T-helper 2 cell treated with Interferon-gamma antibody and Interleukin-4, amounts not matched to agents 5 μg/mL and 100 μg/mL, for 36 hours (primary cell): Measurements from ENCODE around the gene GARIN5A.

Source experiments
- DNase-seq: peaks from one replicate; pipeline ENCODE4 v3.0.0; 2021; ENCODE audit warnings: low spot score
- H3K27ac Mint-ChIP-seq: one replicate; pipeline ENCODE4 v1.8.0; 2021; ENCODE audit warnings: mild to moderate bottlenecking, mixed read lengths
- H3K27me3 Mint-ChIP-seq: one replicate; pipeline ENCODE4 v1.8.0; 2021; ENCODE audit warnings: low read depth, mixed read lengths
- H3K36me3 Mint-ChIP-seq: one replicate; pipeline ENCODE4 v1.8.0; 2021; ENCODE audit warnings: low read depth, mixed read lengths
- H3K4me1 Mint-ChIP-seq: one replicate; pipeline ENCODE4 v1.8.0; 2021; ENCODE audit warnings: low read depth, mixed read lengths
- H3K4me3 Mint-ChIP-seq: one replicate; pipeline ENCODE4 v1.8.0; 2022; ENCODE audit warnings: mild to moderate bottlenecking, moderate library complexity, mixed read lengths
- H3K9me3 Mint-ChIP-seq: one replicate; pipeline ENCODE4 v1.8.0; 2021; ENCODE audit warnings: mixed read lengths

Gene GARIN5A

DNA sequence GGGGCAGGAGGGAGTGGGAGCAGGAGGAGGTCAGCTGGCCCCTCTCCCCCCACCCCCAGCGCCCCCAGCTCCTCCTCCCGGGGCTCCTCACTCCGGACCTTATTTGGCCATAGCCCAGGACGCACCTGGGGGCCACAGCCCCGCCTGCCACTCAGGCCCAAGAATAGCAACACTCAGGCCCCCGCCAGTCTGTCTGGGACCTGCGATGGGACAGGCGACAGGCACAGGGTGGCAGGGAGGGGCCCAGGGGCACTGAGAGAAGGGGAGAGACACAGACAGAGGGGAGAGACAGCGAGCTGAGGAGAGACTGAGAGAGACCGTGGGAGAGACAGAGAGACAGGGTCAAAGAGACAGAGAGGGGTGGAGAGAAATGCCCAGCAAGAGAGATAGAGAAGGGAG is 24.1 kb upstream of the GARIN5A start:
- no peak overlapping the region for H3K4me3 Mint-ChIP-seq
- no peaks in the 10 kb centered on the region for H3K4me1 Mint-ChIP-seq
- H3K9me3 Mint-ChIP-seq, result no peaks in the 10 kb centered on the region
- H3K27ac Mint-ChIP-seq, result no peak overlapping the region
- no peaks in the 10 kb centered on the region for H3K27me3 Mint-ChIP-seq
- no peak for DNase-seq
- H3K36me3 Mint-ChIP-seq, result no peaks in the 10 kb centered on the region

DNA sequence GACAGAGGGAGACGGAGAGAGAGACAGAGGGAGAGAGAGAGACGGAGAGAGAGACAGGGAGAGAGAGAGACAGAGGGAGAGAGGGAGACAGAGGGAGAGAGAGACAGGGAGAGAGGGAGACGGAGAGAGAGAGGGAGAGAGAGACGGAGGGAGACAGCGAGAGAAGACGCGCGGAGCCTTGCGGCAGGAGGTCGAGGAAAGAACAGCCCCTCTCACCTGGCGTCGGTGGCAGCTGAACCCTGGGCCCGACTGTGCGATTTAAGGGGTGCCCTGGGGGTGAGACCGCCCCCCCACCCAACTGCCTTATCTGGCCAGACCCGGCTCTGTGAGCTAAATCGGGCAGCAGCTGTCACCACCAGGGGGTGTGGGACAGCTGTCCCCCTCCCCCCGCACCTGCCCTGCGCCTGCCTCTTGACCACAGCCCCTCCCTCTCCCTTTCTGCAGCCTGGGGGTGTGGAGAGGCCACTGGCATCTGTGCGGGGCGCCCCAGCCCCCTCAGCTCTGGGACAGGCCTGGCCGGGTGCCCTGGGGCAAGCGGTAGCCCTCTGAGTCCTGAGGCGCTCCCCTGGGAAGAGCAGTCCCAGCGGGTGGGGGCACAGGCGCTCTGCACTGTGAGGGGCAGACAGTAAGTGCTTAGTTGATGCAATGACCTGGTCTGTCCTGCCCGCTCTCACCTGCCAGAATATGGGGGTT is 23.6 kb upstream of the GARIN5A start:
- no peaks in the 10 kb centered on the region for H3K4me1 Mint-ChIP-seq
- DNase-seq, result no peak
- H3K27me3 Mint-ChIP-seq, result no peaks in the 10 kb centered on the region
- no peaks in the 10 kb centered on the region for H3K9me3 Mint-ChIP-seq
- no peak overlapping the region for H3K27ac Mint-ChIP-seq
- no peaks in the 10 kb centered on the region for H3K36me3 Mint-ChIP-seq
- H3K4me3 Mint-ChIP-seq, result no peak overlapping the region

DNA sequence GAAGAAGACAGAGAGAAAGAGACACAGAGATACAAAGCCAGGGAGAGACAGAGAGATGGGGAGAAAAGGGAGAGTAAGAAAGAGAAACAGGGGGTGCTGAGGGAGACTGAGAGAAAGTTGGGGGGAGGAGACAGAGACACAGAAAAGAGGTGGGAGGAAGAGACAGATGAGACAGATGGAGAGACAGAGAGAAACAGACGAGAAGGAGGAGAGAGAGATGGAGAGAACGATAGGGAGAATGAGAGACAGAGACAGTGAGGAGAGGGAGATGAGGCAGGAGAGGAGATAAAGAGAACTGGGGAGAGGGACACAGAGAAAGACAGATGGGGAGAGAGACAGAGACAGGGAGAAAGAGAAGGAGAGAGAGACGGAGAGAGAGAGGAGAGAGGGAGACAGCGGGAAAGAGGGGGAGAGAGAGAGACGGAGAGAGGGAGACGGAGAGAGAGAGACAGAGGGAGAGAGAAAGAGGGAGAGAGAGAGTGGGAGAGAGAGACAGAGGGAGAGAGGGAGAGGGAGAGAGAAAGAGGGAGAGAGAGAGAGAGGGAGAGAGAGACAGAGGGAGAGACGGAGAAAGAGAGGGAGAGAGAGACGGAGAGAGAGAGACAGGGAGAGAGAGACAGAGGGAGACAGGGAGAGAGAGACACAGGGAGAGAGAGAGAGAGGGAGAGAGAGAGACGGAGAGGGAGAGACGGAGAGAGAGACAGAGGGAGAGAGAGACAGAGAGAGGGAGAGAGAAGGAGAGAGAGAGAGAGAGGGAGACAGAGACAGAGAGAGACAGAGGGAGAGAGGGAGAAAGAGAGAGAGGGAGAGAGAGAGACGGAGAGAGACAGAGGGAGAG is 21.8 kb upstream of the GARIN5A start:
- Mint-ChIP-seq H3K36me3 (no peaks in the 10 kb centered on the region), H3K27ac (no peak overlapping the region), H3K4me1 (no peaks in the 10 kb centered on the region), H3K4me3 (no peak overlapping the region), H3K27me3 (no peaks in the 10 kb centered on the region), H3K9me3 (no peaks in the 10 kb centered on the region)
- no peak for DNase-seq

DNA sequence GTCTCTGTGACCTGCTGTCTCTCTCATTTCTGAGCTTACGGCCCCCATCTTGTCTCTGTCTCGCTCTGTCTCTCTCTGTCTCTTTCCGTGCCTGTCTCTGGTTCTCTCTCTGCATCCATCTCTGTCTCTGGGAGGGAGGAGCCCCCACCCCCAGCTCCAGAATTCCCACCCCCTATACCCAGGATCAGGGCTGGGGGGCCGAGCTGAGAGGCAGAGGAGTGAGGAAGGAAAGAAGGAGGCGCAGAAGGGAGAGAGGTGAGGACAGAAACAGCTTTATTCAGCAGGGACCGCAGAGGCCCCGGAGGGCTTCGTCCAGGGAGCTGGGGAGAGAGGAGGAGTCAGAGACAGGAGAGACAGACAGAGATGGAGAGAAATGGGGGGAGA is 20.4 kb upstream of the GARIN5A start:
- no peaks in the 10 kb centered on the region for H3K36me3 Mint-ChIP-seq
- DNase-seq, result no peak
- no peak overlapping the region for H3K4me3 Mint-ChIP-seq
- H3K9me3 Mint-ChIP-seq, result no peaks in the 10 kb centered on the region
- no peak overlapping the region for H3K27ac Mint-ChIP-seq
- peaks cover 3% of the 10 kb centered on the region for H3K27me3 Mint-ChIP-seq
- H3K4me1 Mint-ChIP-seq, result peaks cover 4% of the 10 kb centered on the region

DNA sequence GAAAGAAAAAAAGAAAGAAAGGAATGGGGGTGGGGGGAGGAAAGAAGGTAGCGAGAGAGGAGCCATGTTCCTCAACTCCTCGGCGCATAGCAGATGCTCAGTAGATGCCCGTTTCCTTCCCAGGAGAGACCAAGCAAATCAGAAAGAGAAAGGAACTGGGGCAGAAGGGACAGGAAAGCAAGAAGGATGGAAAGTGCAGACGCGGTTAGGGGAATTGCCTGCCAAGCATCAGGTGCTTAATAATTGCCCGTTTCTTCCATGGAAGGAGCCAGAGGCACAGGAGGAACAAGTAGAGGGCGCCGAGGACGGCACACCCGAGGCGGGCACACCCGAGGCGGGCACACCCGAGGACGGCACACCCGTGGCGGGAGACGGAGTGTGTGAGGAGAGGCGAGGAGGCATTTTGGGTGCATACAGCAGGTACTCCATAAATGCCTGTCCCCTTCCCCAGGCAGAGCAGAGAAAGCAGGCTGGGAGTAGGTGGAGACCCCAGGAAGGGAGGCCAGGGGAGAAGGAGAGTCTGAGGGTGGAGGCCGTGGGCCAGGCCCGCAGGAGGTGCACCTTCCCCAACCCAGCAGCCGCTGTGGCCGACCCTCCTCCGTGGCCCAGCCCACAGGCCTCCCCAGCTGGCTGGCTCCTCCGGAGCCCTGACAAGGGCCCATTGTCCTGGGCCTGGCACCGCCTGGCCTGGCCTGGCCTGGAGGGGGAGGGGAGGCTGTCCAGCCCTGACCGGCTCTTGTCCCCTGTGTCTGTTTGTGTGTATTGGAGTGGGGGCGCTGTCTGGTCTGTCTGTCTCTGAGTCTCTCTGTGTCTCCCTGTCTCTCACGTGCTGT is 19.8 kb upstream of the GARIN5A start:
- no peak overlapping the region for H3K4me3 Mint-ChIP-seq
- H3K9me3 Mint-ChIP-seq, result no peaks in the 10 kb centered on the region
- peaks cover 9% of the 10 kb centered on the region for H3K27me3 Mint-ChIP-seq
- no peak for DNase-seq
- H3K4me1 Mint-ChIP-seq, result peaks cover 10% of the 10 kb centered on the region
- H3K36me3 Mint-ChIP-seq, result no peaks in the 10 kb centered on the region
- H3K27ac Mint-ChIP-seq, result no peak overlapping the region

DNA sequence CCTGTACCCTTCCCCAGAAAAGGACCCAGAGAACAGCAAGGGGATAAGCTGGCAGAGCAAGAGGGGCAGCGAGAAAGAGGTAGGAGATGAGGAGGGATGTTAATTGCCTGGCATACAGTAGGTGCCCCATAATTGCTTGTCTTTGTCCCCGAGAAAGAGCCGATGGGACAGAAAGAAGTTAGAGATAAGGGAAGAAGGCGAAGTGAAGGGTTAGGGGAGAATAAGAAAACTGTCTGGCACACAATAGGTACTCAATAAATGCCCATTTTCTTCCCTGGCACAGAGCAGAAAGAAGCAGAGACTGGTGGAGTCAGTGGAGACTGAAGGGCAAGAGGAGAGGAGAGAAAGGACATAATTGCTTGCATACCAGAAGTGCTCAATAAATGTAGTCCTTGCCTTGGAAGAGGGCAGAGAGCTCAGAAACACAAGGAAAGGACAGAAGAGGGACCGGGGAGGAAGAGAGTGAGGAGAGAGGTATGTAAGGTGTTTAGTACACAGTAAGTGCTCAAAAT is 18.4 kb upstream of the GARIN5A start:
- peaks cover 10% of the 10 kb centered on the region for H3K27me3 Mint-ChIP-seq
- no peaks in the 10 kb centered on the region for H3K9me3 Mint-ChIP-seq
- no peak overlapping the region for H3K4me3 Mint-ChIP-seq
- no peaks in the 10 kb centered on the region for H3K36me3 Mint-ChIP-seq
- DNase-seq, result no peak
- H3K27ac Mint-ChIP-seq, result no peak overlapping the region
- peaks cover 12% of the 10 kb centered on the region for H3K4me1 Mint-ChIP-seq

DNA sequence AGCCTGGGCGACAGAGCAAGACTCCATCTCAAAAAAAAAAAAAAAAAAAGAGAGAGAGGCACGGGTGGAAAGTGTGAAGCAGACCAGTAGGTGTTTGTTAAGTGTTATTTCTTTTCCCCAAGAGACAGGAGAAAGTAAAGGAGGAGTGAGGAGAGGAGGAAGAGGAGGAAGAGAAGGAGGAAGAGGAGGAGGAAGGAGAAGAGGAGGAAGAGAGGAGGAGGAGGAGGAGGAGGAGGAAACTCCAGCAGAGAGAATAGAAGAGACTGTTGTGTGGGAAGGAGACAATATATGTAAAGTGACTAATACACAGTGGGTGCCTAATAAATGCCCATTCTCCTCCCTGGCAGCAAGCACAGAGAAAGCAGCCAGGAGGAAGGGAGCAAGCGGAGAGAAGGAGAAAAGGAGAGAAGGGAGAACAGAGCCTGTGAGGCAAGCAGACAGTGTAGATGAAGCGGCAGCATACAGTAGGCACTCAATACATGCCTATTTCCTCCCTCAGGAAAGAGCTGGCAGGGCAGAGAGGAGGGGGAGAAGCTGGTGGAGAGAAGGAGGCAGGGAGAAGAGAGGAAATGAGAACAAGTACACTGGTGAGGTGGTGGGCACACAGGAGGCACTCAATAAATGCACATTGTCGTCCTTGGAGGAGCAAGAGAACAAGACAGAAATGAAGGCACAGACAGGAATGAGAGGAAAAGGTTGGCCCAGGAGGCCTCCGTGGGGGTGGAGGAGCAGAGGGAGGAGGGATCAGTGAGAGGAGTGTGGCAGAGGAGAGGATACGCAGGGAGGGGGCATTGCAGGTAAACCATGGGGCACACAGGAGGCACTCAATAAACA is 17.8 kb upstream of the GARIN5A start:
- H3K4me1 Mint-ChIP-seq, result peaks cover 12% of the 10 kb centered on the region
- DNase-seq, result no peak
- H3K27ac Mint-ChIP-seq, result peak overlapping the region; percentile 22
- peaks cover 10% of the 10 kb centered on the region for H3K27me3 Mint-ChIP-seq
- H3K4me3 Mint-ChIP-seq, result no peak overlapping the region
- no peaks in the 10 kb centered on the region for H3K9me3 Mint-ChIP-seq
- H3K36me3 Mint-ChIP-seq, result no peaks in the 10 kb centered on the region

DNA sequence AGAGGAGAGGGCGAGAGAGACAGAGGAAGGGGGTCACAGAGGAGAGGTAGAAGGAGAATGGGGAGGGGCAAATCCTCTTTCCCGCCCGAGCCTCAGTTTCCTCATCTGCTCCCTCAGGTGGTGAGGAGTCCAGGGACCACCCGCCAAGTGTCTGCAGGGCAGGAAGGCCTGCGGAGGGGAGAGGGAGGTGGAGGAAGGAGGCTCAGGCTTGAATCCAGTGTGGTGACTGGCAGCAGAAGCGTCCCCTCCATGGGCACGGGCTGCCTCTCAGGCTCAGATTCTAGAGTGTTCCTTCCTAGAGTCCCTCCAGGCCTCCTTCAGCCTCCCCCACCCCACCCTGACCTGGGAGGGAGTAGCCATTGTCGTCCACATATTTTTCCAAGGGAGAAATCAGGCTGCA is 16.5 kb upstream of the GARIN5A start:
- DNase-seq, result no peak
- Mint-ChIP-seq H3K36me3 (no peaks in the 10 kb centered on the region), H3K9me3 (no peaks in the 10 kb centered on the region), H3K27ac (no peak overlapping the region), H3K4me3 (no peak overlapping the region), H3K4me1 (peaks cover 12% of the 10 kb centered on the region), H3K27me3 (peaks cover 10% of the 10 kb centered on the region)

DNA sequence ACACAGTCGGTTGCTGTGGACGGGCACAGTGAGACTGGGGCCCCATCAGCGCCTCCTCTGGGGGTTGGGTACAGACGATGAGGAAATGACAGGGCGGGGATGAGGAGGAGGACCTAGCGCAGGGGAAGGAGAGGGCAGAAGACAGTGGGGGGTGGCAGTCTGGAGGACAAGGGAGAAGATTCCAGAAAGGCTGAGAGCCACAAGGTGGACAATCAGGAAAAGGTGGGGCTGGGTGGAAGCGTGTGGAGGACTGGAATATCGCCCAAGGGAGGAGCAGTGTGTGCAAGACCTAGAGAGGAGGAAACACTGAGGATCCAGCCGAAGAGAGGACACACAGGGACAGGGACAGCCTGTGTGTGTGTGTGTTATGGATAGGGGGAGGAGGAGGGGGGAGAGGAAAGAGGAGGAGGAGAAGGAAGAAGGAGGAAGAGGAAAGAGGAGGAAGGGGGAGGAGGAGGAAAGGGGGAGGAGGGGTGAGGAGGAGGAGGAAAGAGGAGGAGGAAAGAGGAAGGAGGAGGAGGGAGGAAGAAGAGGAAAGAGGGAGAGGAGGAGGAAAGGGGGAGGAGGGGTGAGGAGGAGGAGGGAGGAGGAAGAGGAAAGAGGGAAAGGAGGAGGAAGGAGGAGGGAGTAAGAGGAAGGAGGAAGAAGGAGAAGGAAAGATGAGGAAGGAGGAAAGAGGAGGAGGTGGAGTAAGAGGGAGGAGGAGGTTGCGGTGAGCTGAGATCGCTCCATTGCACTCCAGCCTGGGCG is 15.8 kb upstream of the GARIN5A start:
- H3K4me1 Mint-ChIP-seq, result peaks cover 12% of the 10 kb centered on the region
- H3K36me3 Mint-ChIP-seq, result peaks cover 2% of the 10 kb centered on the region
- H3K27ac Mint-ChIP-seq, result peak overlapping the region; percentile 54
- no peaks in the 10 kb centered on the region for H3K9me3 Mint-ChIP-seq
- no peak for DNase-seq
- peaks cover 10% of the 10 kb centered on the region for H3K27me3 Mint-ChIP-seq
- peak overlapping the region; percentile 27 for H3K4me3 Mint-ChIP-seq

DNA sequence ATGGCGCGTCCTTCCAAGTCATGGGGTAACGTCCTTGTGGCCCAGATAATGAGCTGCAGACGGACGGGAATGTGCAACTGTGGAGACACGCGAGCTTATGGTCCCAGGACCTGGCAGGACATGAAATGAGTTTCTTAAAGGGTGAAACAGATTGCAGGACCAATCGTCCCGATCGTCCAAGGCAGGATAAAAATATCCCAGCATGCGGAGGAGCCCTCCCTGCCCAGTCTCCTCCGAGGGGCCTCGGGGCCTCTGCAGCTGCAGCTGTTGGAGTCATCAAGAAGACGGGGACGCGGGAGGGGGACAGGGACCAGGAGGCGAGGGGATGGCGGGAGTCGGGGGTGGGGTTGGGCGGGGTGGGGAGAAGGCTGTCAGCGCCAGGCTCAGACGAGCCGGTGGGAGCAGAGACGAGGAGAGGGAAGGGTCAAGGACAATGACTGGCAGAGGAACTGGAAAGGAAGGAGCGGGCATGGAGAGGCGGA is 14.4 kb upstream of the GARIN5A start:
- H3K27me3 Mint-ChIP-seq, result peaks cover 10% of the 10 kb centered on the region
- H3K27ac Mint-ChIP-seq, result peak overlapping the region; percentile 28
- H3K4me3 Mint-ChIP-seq, result no peak overlapping the region
- peaks cover 6% of the 10 kb centered on the region for H3K36me3 Mint-ChIP-seq
- no peak for DNase-seq
- H3K9me3 Mint-ChIP-seq, result peaks cover 6% of the 10 kb centered on the region
- peaks cover 12% of the 10 kb centered on the region for H3K4me1 Mint-ChIP-seq

DNA sequence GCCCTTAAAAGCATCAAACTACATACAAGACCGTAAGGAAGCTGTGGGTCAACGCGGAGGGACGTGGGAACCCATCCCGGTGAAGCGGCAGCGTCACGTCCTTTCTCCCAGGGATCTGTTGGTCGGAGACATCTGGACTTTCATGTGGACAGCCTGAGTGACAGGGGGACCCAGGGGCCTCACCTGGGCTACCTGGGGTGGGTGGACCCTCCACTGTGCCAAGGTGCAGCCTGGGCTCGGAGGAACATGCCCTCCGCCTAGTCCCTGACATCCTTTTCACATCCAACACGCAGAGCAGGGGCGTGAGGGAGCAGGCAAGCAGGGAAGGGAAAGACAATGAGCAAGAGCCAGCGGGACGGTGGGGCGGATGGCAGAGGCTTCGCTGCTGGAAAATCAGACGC is 13.8 kb upstream of the GARIN5A start:
- DNase-seq, result no peak
- Mint-ChIP-seq H3K36me3 (peaks cover 11% of the 10 kb centered on the region), H3K4me3 (no peak overlapping the region), H3K4me1 (peaks cover 12% of the 10 kb centered on the region), H3K27me3 (peaks cover 10% of the 10 kb centered on the region), H3K27ac (no peak overlapping the region), H3K9me3 (peaks cover 10% of the 10 kb centered on the region)

DNA sequence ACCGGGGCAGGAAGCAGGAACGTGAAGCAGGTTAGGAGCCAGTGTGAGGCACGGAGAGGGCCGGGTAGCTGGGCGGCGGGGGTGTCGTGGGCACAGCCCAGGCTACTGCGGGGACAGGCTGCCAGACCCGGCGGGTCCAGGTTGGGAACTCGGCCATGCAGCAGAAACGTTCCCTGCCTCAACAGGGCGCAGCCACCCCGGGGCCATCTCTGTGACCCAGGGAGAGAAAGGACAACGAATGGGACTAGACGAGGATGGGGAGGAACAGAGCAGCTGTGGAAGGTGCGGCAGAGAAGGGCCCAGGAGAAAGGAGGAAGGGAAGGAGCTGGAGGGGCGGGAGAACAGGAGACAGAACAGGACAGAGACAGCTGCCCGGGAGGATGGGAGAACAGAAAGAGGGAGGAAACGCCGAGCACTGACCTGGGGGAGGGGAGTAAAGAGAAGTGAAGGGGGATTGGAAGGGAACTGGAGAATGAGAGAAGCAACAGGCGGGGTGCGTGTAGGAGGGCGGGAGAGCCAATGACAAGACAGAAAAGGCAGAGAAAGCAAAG is 12.9 kb upstream of the GARIN5A start:
- DNase-seq, result no peak
- peaks cover 12% of the 10 kb centered on the region for H3K9me3 Mint-ChIP-seq
- no peak overlapping the region for H3K27ac Mint-ChIP-seq
- peaks cover 10% of the 10 kb centered on the region for H3K27me3 Mint-ChIP-seq
- no peak overlapping the region for H3K4me3 Mint-ChIP-seq
- H3K36me3 Mint-ChIP-seq, result peaks cover 20% of the 10 kb centered on the region
- H3K4me1 Mint-ChIP-seq, result peaks cover 12% of the 10 kb centered on the region
